ENCODE measurements around the gene ALG12.

- TF ChIP-seq, protein P1, sequence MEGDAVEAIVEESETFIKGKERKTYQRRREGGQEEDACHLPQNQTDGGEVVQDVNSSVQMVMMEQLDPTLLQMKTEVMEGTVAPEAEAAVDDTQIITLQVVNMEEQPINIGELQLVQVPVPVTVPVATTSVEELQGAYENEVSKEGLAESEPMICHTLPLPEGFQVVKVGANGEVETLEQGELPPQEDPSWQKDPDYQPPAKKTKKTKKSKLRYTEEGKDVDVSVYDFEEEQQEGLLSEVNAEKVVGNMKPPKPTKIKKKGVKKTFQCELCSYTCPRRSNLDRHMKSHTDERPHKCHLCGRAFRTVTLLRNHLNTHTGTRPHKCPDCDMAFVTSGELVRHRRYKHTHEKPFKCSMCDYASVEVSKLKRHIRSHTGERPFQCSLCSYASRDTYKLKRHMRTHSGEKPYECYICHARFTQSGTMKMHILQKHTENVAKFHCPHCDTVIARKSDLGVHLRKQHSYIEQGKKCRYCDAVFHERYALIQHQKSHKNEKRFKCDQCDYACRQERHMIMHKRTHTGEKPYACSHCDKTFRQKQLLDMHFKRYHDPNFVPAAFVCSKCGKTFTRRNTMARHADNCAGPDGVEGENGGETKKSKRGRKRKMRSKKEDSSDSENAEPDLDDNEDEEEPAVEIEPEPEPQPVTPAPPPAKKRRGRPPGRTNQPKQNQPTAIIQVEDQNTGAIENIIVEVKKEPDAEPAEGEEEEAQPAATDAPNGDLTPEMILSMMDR (IDR thresholded peaks at IDR 0.05), result no peak
- TF ChIP-seq POLR2AphosphoS5 (IDR thresholded peaks at IDR 0.05) (no peak), POLR2A (IDR thresholded peaks at IDR 0.05) (no peak)
Measured at GRCh38 chr22:49884503-49885260, 33.6 kb downstream of the ALG12 start.
